Ovary (tissue), 1 donor: ENCODE results near the gene CERS6.

Source experiments
- EP300 ChIP-seq: sonication (generic); formaldehyde crosslinking; IDR thresholded peaks from one replicate; pipeline ENCODE4 v1.6.1; 2017; ENCODE audit warnings: antibody characterized with exemption
- POLR2A ChIP-seq: fragments of 450-650 bp; IDR thresholded peaks from one replicate; pipeline ENCODE4 v1.6.1; 2017; ENCODE audit warnings: antibody characterized with exemption, mild to moderate bottlenecking, moderate library complexity

- TF ChIP-seq EP300 (no peak), POLR2A (no peak)
These were observed 48.3 kb downstream of the CERS6 start for GRCh38 chr2:168504323-168504722.
